ENCODE results near the gene SOHLH1.

Gene SOHLH1

DNA sequence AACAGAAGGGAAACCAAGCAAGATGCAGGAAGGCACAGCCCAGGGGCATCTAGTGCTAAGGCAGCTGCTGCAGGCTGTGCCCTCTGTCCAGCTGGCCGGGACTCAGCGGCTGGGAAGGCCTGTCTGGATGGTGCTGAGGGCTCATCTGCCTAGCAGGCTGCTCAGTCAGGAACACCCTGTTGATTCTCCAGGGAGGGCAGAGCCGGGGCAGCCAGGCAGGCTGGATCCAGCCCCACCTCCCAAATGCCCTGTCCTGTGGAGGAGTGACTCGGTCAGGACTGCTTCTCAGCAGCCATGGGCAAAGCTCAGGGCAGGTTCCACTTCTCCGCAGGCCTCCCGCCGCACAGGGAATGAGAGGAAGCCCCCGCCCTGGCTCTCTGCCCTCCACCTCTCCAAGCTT lies 44.0 kb downstream of the SOHLH1 start:
- no peak for DNase-seq

DNA sequence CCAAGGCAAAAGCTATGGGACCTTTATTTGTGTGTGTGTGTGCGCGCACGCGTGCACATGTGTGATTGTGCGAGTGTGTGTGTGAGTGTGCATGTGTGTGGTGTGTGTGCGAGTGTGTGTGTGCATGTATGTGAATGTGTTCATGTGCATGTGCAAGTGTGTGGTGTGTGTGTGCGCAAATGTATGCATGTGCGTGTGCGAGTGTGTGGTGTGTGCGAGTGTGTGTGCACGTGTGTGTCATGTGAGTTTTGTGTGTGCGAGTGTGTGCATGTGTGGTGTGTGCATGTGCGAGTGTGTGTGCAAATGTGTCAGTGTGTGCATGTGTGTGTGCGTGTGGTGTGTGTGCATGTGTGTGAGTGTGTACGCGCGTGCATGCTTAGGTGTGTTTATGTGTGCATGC lies 48.9 kb downstream of the SOHLH1 start:
- DNase-seq: no peak

- no peak for DNase-seq
These were observed 49.8 kb downstream of the SOHLH1 start for GRCh38 chr9:135649508-135649907.

- no peak for DNase-seq
These were observed 50.5 kb downstream of the SOHLH1 start for GRCh38 chr9:135648494-135649410.

DNA sequence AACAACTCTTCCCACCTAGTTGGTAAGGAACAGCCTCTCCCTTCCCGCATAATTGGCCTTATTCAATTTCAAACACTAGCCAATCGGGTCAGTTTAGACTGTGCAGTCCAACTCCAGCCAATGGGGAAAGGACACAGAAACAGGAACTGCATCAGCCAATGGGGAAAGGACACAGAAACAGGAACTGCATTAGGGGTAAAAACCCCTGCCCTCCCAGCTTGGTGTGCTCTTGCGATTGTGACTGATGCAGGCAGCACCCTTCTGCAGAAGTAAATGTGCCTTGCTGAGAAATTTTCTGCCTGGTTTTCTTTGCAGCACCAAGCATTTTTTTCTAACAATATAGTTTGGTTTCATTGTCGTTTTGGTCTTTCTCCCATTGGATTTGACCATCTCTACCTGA lies 51.4 kb downstream of the SOHLH1 start:
- DNase-seq: no peak

- no peak for DNase-seq
These were observed 54.6 kb downstream of the SOHLH1 start for GRCh38 chr9:135644631-135645218.

Measured in NCI-H187 (cell line).